Suppressor macrophage (primary cell): Measurements from ENCODE around the gene C1QTNF12.
A peak's percentile ranks its signal among the peaks of the same experiment; 100 is the strongest.
"Not testable (repeated sequence)": the region's sequence is repeated elsewhere in the genome, so short reads cannot be mapped to it uniquely, and the experiment has no call there.

Experiments
- DNase-seq, 4 experiments: peaks; one replicate each; pipeline ENCODE4 v3.0.0-alpha.2; 2020 to 2022

The C1QTNF12 gene

DNA sequence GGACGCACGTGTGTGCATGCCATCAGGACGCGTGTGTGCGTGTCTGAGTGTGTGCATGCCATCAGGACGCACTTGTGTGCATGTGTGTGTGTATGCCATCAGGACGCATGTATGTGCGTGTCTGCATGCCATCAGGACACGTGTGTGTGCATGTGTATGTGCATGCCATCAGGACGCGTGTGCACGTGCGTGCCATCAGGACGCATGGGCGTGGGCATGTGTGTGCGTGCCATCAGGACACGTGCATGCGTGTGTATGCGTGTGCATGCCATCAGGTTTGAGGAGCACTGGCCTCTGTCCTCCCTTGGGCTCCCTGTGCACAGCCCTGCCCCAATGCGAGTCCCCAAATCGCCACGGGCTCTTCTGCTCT, 12.6 kb upstream of the C1QTNF12 start:
- no peak for DNase-seq

- no peak for DNase-seq
These were observed 10.7 kb upstream of the C1QTNF12 start for GRCh38 chr1:1256956-1257871.

DNA sequence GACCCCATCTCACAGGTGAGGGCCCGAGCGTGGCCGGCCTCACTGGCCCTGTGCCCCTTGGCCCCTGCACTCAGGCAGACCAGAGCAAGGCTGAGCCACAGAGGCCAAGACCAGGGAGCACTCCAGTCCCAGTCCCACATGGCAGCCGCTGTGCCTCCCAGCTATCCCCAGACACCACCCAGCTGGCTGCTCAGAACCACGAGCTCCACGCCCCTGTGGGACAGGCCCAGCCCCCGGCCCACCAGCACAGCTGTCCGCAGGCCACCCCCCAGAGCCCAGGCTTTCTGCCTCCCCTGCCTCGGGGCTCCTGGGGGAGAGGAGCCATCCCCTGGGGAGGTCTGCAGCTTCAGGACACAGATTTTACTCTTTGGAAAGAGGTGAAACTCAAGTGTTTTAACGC, 9.1 kb upstream of the C1QTNF12 start:
- no peak for DNase-seq

- DNase-seq = no peak
These were observed 8.6 kb upstream of the C1QTNF12 start for GRCh38 chr1:1255078-1255477.

DNA sequence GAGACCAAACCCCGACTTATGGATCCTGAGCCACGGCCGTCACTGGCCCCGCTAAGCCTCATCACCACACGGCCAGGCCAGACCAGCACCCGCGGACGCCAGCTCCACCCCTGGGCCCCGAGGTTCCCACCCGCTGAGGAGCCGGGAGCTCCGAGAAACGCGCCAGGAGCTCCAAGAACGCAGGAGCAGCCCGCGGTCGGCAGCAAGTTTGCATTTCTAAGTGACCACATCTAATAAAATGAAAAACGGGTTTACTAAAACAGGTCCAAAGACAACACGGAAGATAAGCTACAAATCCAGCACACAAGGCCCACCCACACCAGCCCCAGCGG, 8.1 kb upstream of the C1QTNF12 start:
- DNase-seq = no peak

DNA sequence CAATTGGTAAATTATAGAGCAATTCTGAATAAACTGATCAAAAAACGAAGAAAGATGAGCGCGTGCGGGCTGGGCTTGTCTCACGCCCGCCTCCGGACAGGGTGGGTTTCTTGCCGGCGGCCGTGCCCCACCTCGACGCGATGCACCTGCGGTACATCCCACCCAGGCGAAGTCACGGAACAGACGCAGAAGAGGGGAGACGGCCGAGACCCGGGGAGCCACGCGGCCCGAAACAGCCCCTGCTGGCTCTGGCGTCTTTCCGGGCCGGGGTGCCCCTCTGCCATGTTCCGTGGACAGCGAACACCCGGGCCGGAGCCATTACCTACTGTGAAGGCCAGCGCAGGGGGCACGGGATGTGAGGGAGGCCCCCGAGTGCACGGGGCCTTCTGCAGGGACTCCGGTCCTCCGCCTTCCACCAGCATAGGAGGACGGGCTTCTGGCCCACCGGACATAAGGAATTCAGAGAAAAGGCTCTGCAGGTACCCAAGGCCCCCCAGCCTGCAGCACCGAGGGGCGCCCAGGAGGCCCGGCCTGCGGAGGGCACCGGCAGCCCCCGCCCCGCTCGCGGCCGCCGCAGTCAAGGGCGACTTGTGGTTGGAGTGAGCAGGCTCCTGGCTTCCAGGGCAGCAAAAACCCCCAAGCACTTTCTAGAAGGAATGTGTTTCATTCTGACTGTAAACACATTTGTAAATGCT, 7.6 kb upstream of the C1QTNF12 start:
- DNase-seq = no peak

GRCh38 chr1:1253314-1253713, 6.8 kb upstream of the C1QTNF12 start:
- no peak for DNase-seq

GRCh38 chr1:1250786-1251284, 4.3 kb upstream of the C1QTNF12 start:
- DNase-seq = peak in 1 of 4 experiments; percentile 8

GRCh38 chr1:1248009-1248913, 1.7 kb upstream of the C1QTNF12 start:
- not testable (repeated sequence) for DNase-seq

GRCh38 chr1:1247341-1247913, 905 bp upstream of the C1QTNF12 start:
- DNase-seq = no peak

DNA sequence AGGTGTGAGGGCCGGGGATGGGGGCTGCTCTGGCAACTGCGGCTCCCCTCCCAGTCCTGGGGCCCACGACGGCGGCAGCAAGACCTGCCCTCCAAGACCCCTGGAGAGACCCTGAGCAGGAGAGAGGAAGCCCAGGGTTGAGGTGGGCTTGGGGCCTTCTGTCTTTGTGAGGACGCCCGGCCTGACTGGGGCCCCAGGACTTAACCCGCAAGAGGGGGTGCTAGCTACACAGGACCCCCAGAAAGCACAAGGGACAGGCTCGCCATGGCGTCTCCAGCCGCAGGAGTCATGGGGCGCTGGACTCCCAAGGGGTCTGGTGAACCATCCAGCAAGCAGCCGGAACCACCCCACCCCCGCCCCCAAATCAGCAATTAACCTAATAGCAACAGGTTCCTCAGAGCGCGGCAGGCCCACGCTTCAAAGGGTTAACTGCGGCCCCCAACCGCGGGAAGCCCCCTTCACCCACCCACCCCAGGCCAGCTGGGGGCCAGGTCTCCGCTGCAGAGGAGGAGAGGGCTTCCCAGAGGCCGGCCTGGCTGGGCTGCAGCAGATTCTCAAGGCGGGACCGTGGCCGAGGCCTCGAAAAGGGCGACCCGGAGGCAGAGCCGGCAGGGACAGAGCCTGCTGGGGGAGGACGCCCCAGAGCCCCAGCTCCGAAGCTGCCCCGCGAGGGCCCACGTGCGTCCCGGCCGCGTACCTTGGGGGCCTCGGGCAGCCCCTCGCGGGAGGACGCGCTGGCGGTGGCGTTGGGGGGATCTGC, 525 bp downstream of the C1QTNF12 start:
- no peak for DNase-seq

DNA sequence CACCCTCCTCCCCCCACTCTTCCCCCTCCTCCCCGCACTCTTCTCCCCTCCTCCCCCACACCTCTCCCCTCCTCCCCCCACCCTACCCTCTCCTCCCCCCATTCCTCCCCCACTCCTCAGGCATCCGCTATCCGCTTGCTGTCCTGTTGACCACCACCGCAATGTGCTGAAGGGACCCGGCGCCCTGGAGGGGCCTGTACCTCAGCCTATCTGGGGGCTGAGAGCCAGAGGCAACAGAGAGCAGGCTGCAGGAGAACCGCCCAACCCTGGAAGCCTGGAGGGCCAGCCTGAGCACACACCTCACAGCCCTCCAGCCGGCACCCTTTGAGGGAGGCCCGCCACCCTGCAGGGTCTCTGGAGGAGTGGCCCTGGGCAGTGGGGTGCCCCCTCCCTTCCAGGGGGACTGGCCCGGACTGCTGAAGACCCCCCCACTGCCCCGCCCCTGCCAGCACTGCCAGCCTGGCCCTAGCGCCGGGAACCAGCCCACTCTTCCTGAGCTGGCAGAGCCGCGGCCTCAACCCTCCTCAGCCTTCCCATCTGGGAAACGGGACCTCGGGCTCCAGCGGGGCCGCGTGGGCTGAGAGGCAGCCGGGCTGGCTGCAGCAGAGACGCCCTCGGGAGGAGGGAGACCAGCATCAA, 1.2 kb downstream of the C1QTNF12 start:
- DNase-seq = no peak

DNA sequence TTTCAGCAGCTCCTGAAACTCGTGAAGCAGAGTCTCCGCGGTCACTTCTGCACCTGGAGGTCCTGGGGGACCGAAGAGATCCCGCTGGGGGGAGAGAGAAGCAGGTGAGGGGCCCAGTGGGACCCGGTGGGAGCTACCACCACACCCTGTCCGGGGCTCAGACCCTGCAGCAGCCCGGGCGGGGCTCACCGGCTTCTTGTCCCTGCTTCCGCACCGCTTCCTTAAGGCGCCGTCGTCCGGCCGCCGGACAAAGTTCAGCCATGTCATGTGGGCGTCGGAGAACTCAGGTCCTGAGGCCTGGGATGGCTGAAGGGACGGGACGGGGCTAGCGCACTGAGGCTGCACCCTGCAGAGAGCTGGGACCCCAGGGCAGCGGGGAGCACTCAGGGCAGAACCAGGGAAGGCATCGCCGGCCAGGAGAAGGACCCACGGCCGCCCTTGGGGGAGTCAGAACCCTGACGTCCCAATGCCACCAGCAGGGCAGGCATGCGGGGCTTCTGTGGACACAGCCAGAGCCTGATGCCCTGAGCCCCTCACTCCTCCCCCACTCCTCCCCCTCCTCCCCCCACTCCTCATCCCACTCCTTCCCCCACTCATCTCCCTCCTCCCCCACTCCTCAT, 2.2 kb downstream of the C1QTNF12 start:
- no peak for DNase-seq

DNA sequence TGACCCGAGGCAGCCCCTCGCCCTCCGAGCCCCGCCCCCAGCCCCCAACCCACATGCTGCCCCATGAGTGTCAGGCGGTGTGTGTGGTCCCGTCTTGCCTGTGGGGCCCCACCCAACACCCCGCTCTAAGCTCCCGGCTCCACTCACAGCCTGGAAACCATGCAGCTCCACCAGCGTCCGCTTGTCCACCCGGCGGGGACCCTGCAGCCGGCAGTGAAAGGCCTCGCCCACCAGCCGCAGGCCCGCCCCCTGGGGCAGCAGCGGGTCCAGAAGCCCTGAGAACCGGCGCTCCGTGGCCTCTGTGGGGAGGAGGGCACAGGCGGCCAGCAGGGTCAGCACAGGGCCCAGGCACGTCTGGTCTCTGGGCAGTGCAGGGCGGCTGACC, 2.7 kb downstream of the C1QTNF12 start:
- no peak for DNase-seq

GRCh38 chr1:1243266-1243660, 3.3 kb downstream of the C1QTNF12 start:
- DNase-seq = no peak

DNA sequence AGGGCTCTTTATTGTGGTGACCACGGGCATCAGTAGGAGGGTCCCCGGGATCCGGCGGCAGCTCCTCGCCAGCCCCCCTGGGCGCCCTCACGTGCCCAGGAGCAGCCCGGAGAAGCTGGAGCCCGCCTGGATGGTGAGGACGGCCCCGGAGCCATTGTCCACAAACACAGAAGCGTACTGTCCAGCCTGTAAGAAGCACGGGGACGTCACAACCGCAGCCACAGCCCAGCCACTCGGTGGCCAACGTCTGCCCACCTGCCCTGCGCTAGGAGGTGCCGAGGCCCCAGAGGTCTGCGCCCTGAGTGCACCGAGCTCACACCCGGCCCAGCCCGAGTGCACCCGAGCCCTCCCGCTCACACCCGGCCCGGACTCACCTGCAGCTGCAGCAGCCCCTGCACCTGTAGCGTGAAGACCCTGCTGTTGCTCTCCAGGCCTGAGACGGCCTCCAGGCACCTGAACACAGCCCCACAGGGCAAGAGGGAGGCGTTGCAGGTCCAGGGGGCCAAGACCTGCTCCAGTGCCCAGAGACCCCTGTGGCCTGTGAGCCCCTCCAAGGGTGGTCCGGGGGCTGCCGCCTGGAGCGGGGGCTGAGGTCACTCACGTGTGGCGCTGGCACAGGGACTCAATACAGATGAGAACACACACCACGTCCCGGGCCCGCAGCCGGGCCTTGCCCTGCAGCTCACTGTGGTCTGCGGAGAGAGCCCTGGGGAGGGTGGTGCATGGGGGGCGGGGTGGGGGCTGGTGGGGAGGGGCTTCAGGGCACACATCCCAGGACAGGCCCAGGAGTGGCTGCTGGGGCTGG, 3.9 kb downstream of the C1QTNF12 start:
- DNase-seq = no peak

DNA sequence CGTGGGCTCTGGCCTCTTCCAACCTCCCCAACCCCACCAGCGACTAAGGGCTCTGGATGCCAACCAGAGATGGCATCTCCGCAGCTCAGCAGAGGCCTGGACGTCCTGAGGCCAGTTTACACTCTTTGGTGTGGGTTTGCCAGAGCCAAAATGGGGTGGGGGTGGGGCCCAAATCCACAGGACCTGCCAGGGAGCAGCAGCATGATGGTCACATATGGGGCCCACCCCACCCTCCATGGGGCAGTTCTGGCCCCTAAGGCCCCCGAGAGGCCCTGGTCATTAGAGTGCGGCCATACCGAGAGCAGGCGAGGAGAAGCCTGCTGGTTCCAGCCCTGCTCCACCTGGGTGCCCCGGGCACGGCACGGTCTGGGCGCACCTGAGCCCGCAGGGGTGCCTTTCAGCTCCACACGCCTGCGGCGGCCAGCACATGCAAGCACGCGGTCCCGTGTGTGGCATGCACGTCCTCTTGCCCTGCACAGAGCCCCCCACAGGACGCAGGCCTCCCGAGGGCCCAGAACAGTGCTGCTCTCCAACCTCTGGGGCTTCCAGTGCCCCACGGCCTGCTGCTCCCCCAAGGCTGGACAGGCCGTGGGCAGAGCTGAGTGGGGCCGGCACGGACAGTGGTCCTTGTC, 4.8 kb downstream of the C1QTNF12 start:
- DNase-seq = no peak

- DNase-seq = no peak
These were observed 5.5 kb downstream of the C1QTNF12 start for GRCh38 chr1:1240822-1241587.

- no peak for DNase-seq
These were observed 6.2 kb downstream of the C1QTNF12 start for GRCh38 chr1:1240348-1240732.
